ENCODE measurements around the gene CBLB.

GRCh38 chr3:105865867-105866350 lies 2.9 kb downstream of the CBLB start:
- no peak for TF ChIP-seq EZH2 (IDR thresholded peaks at IDR 0.05; ENCODE audit: insufficient read depth, poor library complexity, severe bottlenecking)
- TF ChIP-seq EZH2phosphoT487 (IDR thresholded peaks at IDR 0.05; ENCODE audit: insufficient read depth, low read depth) = no peak
